Skin epidermis (tissue), 12 donors: ENCODE data around the gene PRKCZ.

Experiments used
- H3K27ac ChIP-seq, 21 experiments: fragments of 200-600 bp; sonication (generic) in 11 of 21; one replicate each; pipeline ENCODE4 v1.5.0; 2020; ENCODE audit warnings: mild to moderate bottlenecking in 3 of 21, inconsistent platforms in 2 of 21, moderate library complexity in 2 of 21
- H3K4me3 ChIP-seq, 7 experiments: fragments of 200-600 bp; sonication (generic) in 2 of 7; one replicate each; pipeline ENCODE4 v1.5.0; 2020; ENCODE audit warnings: inconsistent platforms in 2 of 7, mild to moderate bottlenecking in 2 of 7, moderate library complexity in 1 of 7

Gene PRKCZ

GRCh38 chr1:2208309-2209239 is 158.4 kb downstream of the PRKCZ start:
- Histone ChIP-seq H3K4me3 (no peak overlapping the region), H3K27ac (peak overlapping the region in 18 of 21 experiments; percentile 49 to 88 (median 76))

GRCh38 chr1:2209400-2210083 is 159.3 kb downstream of the PRKCZ start:
- Histone ChIP-seq H3K27ac (peak overlapping the region in 15 of 21 experiments; percentile 6 to 88 (median 78)), H3K4me3 (no peak overlapping the region)

GRCh38 chr1:2210084-2210653 is 160.0 kb downstream of the PRKCZ start:
- Histone ChIP-seq H3K27ac (peak overlapping the region in 14 of 21 experiments; percentile 57 to 88 (median 78)), H3K4me3 (no peak overlapping the region)

- H3K27ac ChIP-seq = peak overlapping the region in 10 of 21 experiments; percentile 42 to 88 (median 79)
- H3K4me3 ChIP-seq = no peak overlapping the region
Measured at GRCh38 chr1:2210786-2211185, 160.6 kb downstream of the PRKCZ start.

GRCh38 chr1:2212274-2212531 is 162.0 kb downstream of the PRKCZ start:
- Histone ChIP-seq H3K4me3 (peak overlapping the region in 2 of 7 experiments; percentile 13 to 18), H3K27ac (peak overlapping the region; percentile 62 to 99 (median 92))

- Histone ChIP-seq H3K4me3 (peak overlapping the region in 5 of 7 experiments; percentile 4 to 21 (median 13)), H3K27ac (peak overlapping the region; percentile 62 to 99 (median 92))
Measured at GRCh38 chr1:2212532-2213491, 162.6 kb downstream of the PRKCZ start.

GRCh38 chr1:2213576-2214505 is 163.6 kb downstream of the PRKCZ start:
- H3K27ac ChIP-seq = peak overlapping the region; percentile 76 to 99 (median 92)
- peak overlapping the region in 2 of 7 experiments; percentile 18 to 21 for H3K4me3 ChIP-seq

GRCh38 chr1:2214541-2215241 is 164.5 kb downstream of the PRKCZ start:
- Histone ChIP-seq H3K27ac (peak overlapping the region; percentile 76 to 99 (median 92)), H3K4me3 (no peak overlapping the region)

- peak overlapping the region in 10 of 21 experiments; percentile 89 to 98 (median 95) for H3K27ac ChIP-seq
Measured at GRCh38 chr1:2215329-2215728, 165.1 kb downstream of the PRKCZ start.

GRCh38 chr1:2215909-2216766 is 165.9 kb downstream of the PRKCZ start:
- peak overlapping the region in 2 of 21 experiments; percentile 5 to 93 for H3K27ac ChIP-seq
- H3K4me3 ChIP-seq = no peak overlapping the region

More at GRCh38 chr1:2215329-2215728, 165.1 kb downstream of the PRKCZ start:
- no peak overlapping the region for H3K4me3 ChIP-seq

GRCh38 chr1:2216767-2217058 is 166.5 kb downstream of the PRKCZ start:
- Histone ChIP-seq H3K27ac (peak overlapping the region in 1 of 21 experiments; percentile 6), H3K4me3 (no peak overlapping the region)

- Histone ChIP-seq H3K27ac (peak overlapping the region in 1 of 21 experiments; percentile 7), H3K4me3 (no peak overlapping the region)
Measured at GRCh38 chr1:2221271-2221670, 171.1 kb downstream of the PRKCZ start.

GRCh38 chr1:2224170-2224584 is 174.0 kb downstream of the PRKCZ start:
- H3K4me3 ChIP-seq = no peak overlapping the region
- peak overlapping the region in 1 of 21 experiments; percentile 31 for H3K27ac ChIP-seq

GRCh38 chr1:2224631-2225428 is 174.6 kb downstream of the PRKCZ start:
- no peak overlapping the region for H3K27ac ChIP-seq
- no peak overlapping the region for H3K4me3 ChIP-seq

- Histone ChIP-seq H3K27ac (peak overlapping the region; percentile 89 to 100 (median 98)), H3K4me3 (peak overlapping the region; percentile 36 to 63 (median 48))
Measured at GRCh38 chr1:2226525-2227345, 176.5 kb downstream of the PRKCZ start.
